Measurements from ENCODE around the gene C2orf68. TPM values are rescaled to one million over a fixed set of nuclear protein-coding genes. Genes with fewer than 3 reads are reported as not detected.

C2orf68 gene
- polyA plus RNA-seq, 3 donors from 2014 or later, result 11.5 to 27.9 (median 25.1) TPM

- peaks cover 23 to 55% (median 29%) of the 10 kb centered on the region in 3 donors for H3K36me3 Mint-ChIP-seq
- no peak overlapping the region for H3K4me3 Mint-ChIP-seq
- H3K9me3 Mint-ChIP-seq, result no peaks in the 10 kb centered on the region
Measured at GRCh38 chr2:85649201-85650190, 37.6 kb upstream of the C2orf68 start.

GRCh38 chr2:85648619-85649018 lies 36.8 kb upstream of the C2orf68 start:
- Mint-ChIP-seq H3K4me1 (no peaks in the 10 kb centered on the region), H3K27ac (peak overlapping the region in 3 of 6 donors; percentile 33 to 60 (median 52)), H3K27me3 (ENCODE audit: low read depth in 3 of 3) (peaks cover 0 to 2% (median 1%) of the 10 kb centered on the region in 3 donors), H3K36me3 (peaks cover 23 to 52% (median 24%) of the 10 kb centered on the region in 3 donors), H3K9me3 (no peaks in the 10 kb centered on the region), H3K4me3 (no peak overlapping the region)
- DNase-seq, result peak; percentile 10 to 32 (median 28)

More at GRCh38 chr2:85649201-85650190, 37.6 kb upstream of the C2orf68 start:
- Mint-ChIP-seq H3K27ac (peak overlapping the region in 2 of 6 donors; percentile 15 to 33), H3K27me3 (ENCODE audit: low read depth in 3 of 3) (peaks cover 0 to 2% (median 1%) of the 10 kb centered on the region in 3 donors), H3K4me1 (peaks cover 4 to 7% of the 10 kb centered on the region in 2 donors)
- no peak for DNase-seq

GRCh38 chr2:85647823-85648526 lies 36.1 kb upstream of the C2orf68 start:
- DNase-seq, result no peak
- H3K4me3 Mint-ChIP-seq, result no peak overlapping the region
- H3K27ac Mint-ChIP-seq, result peak overlapping the region in 5 of 6 donors; percentile 8 to 81 (median 60)
- peaks cover 23 to 49% (median 24%) of the 10 kb centered on the region in 3 donors for H3K36me3 Mint-ChIP-seq
- H3K27me3 Mint-ChIP-seq (ENCODE audit: low read depth in 3 of 3), result peaks cover 0 to 2% (median 1%) of the 10 kb centered on the region in 3 donors
- no peaks in the 10 kb centered on the region for H3K9me3 Mint-ChIP-seq
- H3K4me1 Mint-ChIP-seq, result no peaks in the 10 kb centered on the region

- H3K9me3 Mint-ChIP-seq, result no peaks in the 10 kb centered on the region
- H3K4me3 Mint-ChIP-seq, result no peak overlapping the region
- peak overlapping the region in 1 of 6 donors; percentile 24 for H3K27ac Mint-ChIP-seq
- no peak for DNase-seq
- peaks cover 27 to 60% (median 31%) of the 10 kb centered on the region in 3 donors for H3K36me3 Mint-ChIP-seq
- no peaks in the 10 kb centered on the region for H3K4me1 Mint-ChIP-seq
- H3K27me3 Mint-ChIP-seq (ENCODE audit: low read depth in 3 of 3), result peaks cover 0 to 2% (median 1%) of the 10 kb centered on the region in 3 donors
Measured at GRCh38 chr2:85646166-85646565, 34.3 kb upstream of the C2orf68 start.

GRCh38 chr2:85644909-85645308 lies 33.0 kb upstream of the C2orf68 start:
- DNase-seq, result no peak
- Mint-ChIP-seq H3K27ac (no peak overlapping the region), H3K4me1 (no peaks in the 10 kb centered on the region), H3K36me3 (peaks cover 32 to 68% (median 41%) of the 10 kb centered on the region in 3 donors), H3K4me3 (no peak overlapping the region), H3K27me3 (ENCODE audit: low read depth in 3 of 3) (peaks cover 0 to 2% (median 1%) of the 10 kb centered on the region in 3 donors), H3K9me3 (no peaks in the 10 kb centered on the region)

- Mint-ChIP-seq H3K27me3 (ENCODE audit: low read depth in 3 of 3) (no peaks in the 10 kb centered on the region), H3K4me1 (no peaks in the 10 kb centered on the region), H3K9me3 (no peaks in the 10 kb centered on the region), H3K4me3 (no peak overlapping the region), H3K27ac (peak overlapping the region in 3 of 6 donors; percentile 13 to 71 (median 44)), H3K36me3 (peaks cover 19 to 56% (median 25%) of the 10 kb centered on the region in 3 donors)
- DNase-seq, result no peak
Measured at GRCh38 chr2:85642725-85643124, 30.9 kb upstream of the C2orf68 start.

- peaks cover 17 to 55% (median 41%) of the 10 kb centered on the region in 3 donors for H3K36me3 Mint-ChIP-seq
- no peak for DNase-seq
- H3K27me3 Mint-ChIP-seq (ENCODE audit: low read depth in 3 of 3), result peaks cover 0 to 6% (median 0%) of the 10 kb centered on the region in 3 donors
- H3K9me3 Mint-ChIP-seq, result no peaks in the 10 kb centered on the region
- peak overlapping the region in 2 of 6 donors; percentile 31 to 78 for H3K27ac Mint-ChIP-seq
- H3K4me1 Mint-ChIP-seq, result peaks cover 7 to 17% of the 10 kb centered on the region in 2 donors
- no peak overlapping the region for H3K4me3 Mint-ChIP-seq
Measured at GRCh38 chr2:85635636-85636035, 23.8 kb upstream of the C2orf68 start.

GRCh38 chr2:85635011-85635410 lies 23.1 kb upstream of the C2orf68 start:
- H3K4me3 Mint-ChIP-seq, result no peak overlapping the region

GRCh38 chr2:85631316-85631715 lies 19.4 kb upstream of the C2orf68 start:
- no peak overlapping the region for H3K4me3 Mint-ChIP-seq
- no peak for DNase-seq
- H3K9me3 Mint-ChIP-seq, result no peaks in the 10 kb centered on the region
- H3K27me3 Mint-ChIP-seq (ENCODE audit: low read depth in 3 of 3), result peaks cover 0 to 5% (median 3%) of the 10 kb centered on the region in 3 donors
- H3K4me1 Mint-ChIP-seq, result peaks cover 3 to 11% of the 10 kb centered on the region in 2 donors
- H3K27ac Mint-ChIP-seq, result peak overlapping the region in 2 of 6 donors; percentile 11 to 67
- H3K36me3 Mint-ChIP-seq, result peaks cover 15 to 45% (median 28%) of the 10 kb centered on the region in 3 donors

More at GRCh38 chr2:85635011-85635410, 23.1 kb upstream of the C2orf68 start:
- peaks cover 0 to 6% (median 0%) of the 10 kb centered on the region in 3 donors for H3K27me3 Mint-ChIP-seq (ENCODE audit: low read depth in 3 of 3)
- no peaks in the 10 kb centered on the region for H3K9me3 Mint-ChIP-seq
- peak overlapping the region in 2 of 6 donors; percentile 14 to 61 for H3K27ac Mint-ChIP-seq
- no peak for DNase-seq
- peaks cover 7 to 17% of the 10 kb centered on the region in 2 donors for H3K4me1 Mint-ChIP-seq
- H3K36me3 Mint-ChIP-seq, result peaks cover 19 to 56% (median 38%) of the 10 kb centered on the region in 3 donors

GRCh38 chr2:85628658-85629057 lies 16.8 kb upstream of the C2orf68 start:
- Mint-ChIP-seq H3K4me1 (peaks cover 0 to 1% of the 10 kb centered on the region in 2 donors), H3K36me3 (peaks cover 23 to 51% (median 24%) of the 10 kb centered on the region in 3 donors), H3K4me3 (no peak overlapping the region), H3K9me3 (no peaks in the 10 kb centered on the region), H3K27me3 (ENCODE audit: low read depth in 3 of 3) (peaks cover 0 to 3% (median 0%) of the 10 kb centered on the region in 3 donors), H3K27ac (no peak overlapping the region)
- no peak for DNase-seq

- H3K27ac Mint-ChIP-seq, result no peak overlapping the region
Measured at GRCh38 chr2:85623991-85624390, 12.1 kb upstream of the C2orf68 start.

GRCh38 chr2:85621338-85621737 lies 9.5 kb upstream of the C2orf68 start:
- peaks cover 15 to 21% of the 10 kb centered on the region in 2 donors for H3K4me1 Mint-ChIP-seq
- peaks cover 24 to 40% (median 25%) of the 10 kb centered on the region in 3 donors for H3K36me3 Mint-ChIP-seq
- H3K4me3 Mint-ChIP-seq, result no peak overlapping the region
- no peak overlapping the region for H3K27ac Mint-ChIP-seq
- DNase-seq, result no peak
- H3K27me3 Mint-ChIP-seq (ENCODE audit: low read depth in 3 of 3), result peaks cover 0 to 5% (median 0%) of the 10 kb centered on the region in 3 donors
- no peaks in the 10 kb centered on the region for H3K9me3 Mint-ChIP-seq

More at GRCh38 chr2:85623991-85624390, 12.1 kb upstream of the C2orf68 start:
- Mint-ChIP-seq H3K27me3 (ENCODE audit: low read depth in 3 of 3) (peaks cover 0 to 2% (median 0%) of the 10 kb centered on the region in 3 donors), H3K4me1 (peaks cover 3 to 4% of the 10 kb centered on the region in 2 donors), H3K36me3 (peaks cover 25 to 42% (median 27%) of the 10 kb centered on the region in 3 donors), H3K4me3 (no peak overlapping the region), H3K9me3 (no peaks in the 10 kb centered on the region)
- no peak for DNase-seq

GRCh38 chr2:85619617-85620016 lies 7.8 kb upstream of the C2orf68 start:
- H3K4me3 Mint-ChIP-seq, result no peak overlapping the region
- peaks cover 5 to 11% (median 6%) of the 10 kb centered on the region in 3 donors for H3K27me3 Mint-ChIP-seq (ENCODE audit: low read depth in 3 of 3)
- H3K4me1 Mint-ChIP-seq, result peaks cover 22 to 30% of the 10 kb centered on the region in 2 donors
- H3K36me3 Mint-ChIP-seq, result peaks cover 18 to 28% (median 18%) of the 10 kb centered on the region in 3 donors
- no peaks in the 10 kb centered on the region for H3K9me3 Mint-ChIP-seq
- DNase-seq, result no peak
- H3K27ac Mint-ChIP-seq, result no peak overlapping the region
